WTC11 (cell line): ENCODE data around the gene ATP6V1A. TPM values are rescaled to one million over a fixed set of nuclear protein-coding genes. Genes with fewer than 3 reads are reported as not detected.

Experiments
- ATAC-seq: fragments of 200-7000 bp; cut with Tn5 transposase; 2 replicates; pipeline ENCODE4 v1.10.0; 2021; ENCODE audit warnings: mild to moderate bottlenecking, moderate library complexity
- CTCF ChIA-PET: fragments of 300-600 bp; sonication (Branson Sonifier 250); formaldehyde crosslinking; loops from one replicate; lab custom pipeline; 2021; ENCODE audit warnings: antibody characterized with exemption; lab: Charles Lee
- POLR2A ChIA-PET: fragments of 350-600 bp; sonication (Branson Sonifier 250); formaldehyde crosslinking; loops from one replicate; lab custom pipeline; 2021; ENCODE audit warnings: antibody characterized with exemption; lab: Charles Lee
- DNase-seq: peaks from one replicate; pipeline ENCODE4 v3.0.0; 2021; ENCODE audit warnings: low spot score
- H3K27ac Mint-ChIP-seq: 2 replicates; pipeline ENCODE4 v1.8.0; 2021; ENCODE audit warnings: mixed read lengths
- H3K27me3 Mint-ChIP-seq: 2 replicates; pipeline ENCODE4 v1.8.0; 2021; ENCODE audit warnings: low read depth, mild to moderate bottlenecking, moderate library complexity, mixed read lengths
- H3K36me3 Mint-ChIP-seq: 2 replicates; pipeline ENCODE4 v1.8.0; 2021; ENCODE audit warnings: mixed read lengths
- H3K4me1 Mint-ChIP-seq: 2 replicates; pipeline ENCODE4 v1.8.0; 2022; ENCODE audit warnings: mixed read lengths
- H3K4me3 Mint-ChIP-seq: 2 replicates; pipeline ENCODE4 v1.8.0; 2021; ENCODE audit warnings: mild to moderate bottlenecking, moderate library complexity, mixed read lengths
- H3K9me3 Mint-ChIP-seq: 2 replicates; pipeline ENCODE4 v1.8.0; 2021; ENCODE audit warnings: mixed read lengths
- CREM ChIP-seq: sonication (generic); formaldehyde crosslinking; IDR thresholded peaks from 2 replicates; pipeline ENCODE4 v1.8.1; 2022; ENCODE audit warnings: mild to moderate bottlenecking, missing genetic modification reagents, moderate library complexity
- FOXK1 ChIP-seq: sonication (generic); formaldehyde crosslinking; IDR thresholded peaks from 2 replicates; pipeline ENCODE4 v1.8.0; 2022; ENCODE audit warnings: mild to moderate bottlenecking, moderate library complexity, missing genetic modification reagents
- FOXP1 ChIP-seq: sonication (generic); formaldehyde crosslinking; IDR thresholded peaks from 2 replicates; pipeline ENCODE4 v1.8.0; 2022; ENCODE audit warnings: missing genetic modification reagents, mild to moderate bottlenecking, moderate library complexity, borderline replicate concordance
- GABPB1 ChIP-seq: sonication (generic); formaldehyde crosslinking; IDR thresholded peaks from 2 replicates; pipeline ENCODE4 v1.8.1; 2023; ENCODE audit warnings: mild to moderate bottlenecking, missing genetic modification reagents
- HMGA2 ChIP-seq: fragments of 250-450 bp; sonication (Bioruptor Pico); IDR thresholded peaks from 2 replicates; pipeline ENCODE4 v1.4.0; 2021; ENCODE audit warnings: mild to moderate bottlenecking, moderate library complexity
- IRF1 ChIP-seq: sonication (generic); formaldehyde crosslinking; IDR thresholded peaks from 2 replicates; pipeline ENCODE4 v1.8.0; 2023; ENCODE audit warnings: missing genetic modification reagents
- MXD4 ChIP-seq: fragments of 250-450 bp; sonication (Bioruptor Pico); IDR thresholded peaks from 2 replicates; pipeline ENCODE4 v1.8.0; 2021; ENCODE audit warnings: mild to moderate bottlenecking, moderate library complexity, borderline replicate concordance
- NFATC4 ChIP-seq: fragments of 250-450 bp; sonication (Bioruptor Pico); IDR thresholded peaks from 2 replicates; pipeline ENCODE4 v1.9.0; 2021; ENCODE audit warnings: mild to moderate bottlenecking
- SMAD4 ChIP-seq: sonication (generic); formaldehyde crosslinking; IDR thresholded peaks from 2 replicates; pipeline ENCODE4 v1.8.0; 2022; ENCODE audit warnings: mild to moderate bottlenecking, missing genetic modification reagents
- SP1 ChIP-seq: sonication (generic); formaldehyde crosslinking; conservative IDR thresholded peaks from 2 replicates; pipeline ENCODE4 v1.8.1; 2022; ENCODE audit warnings: missing genetic modification reagents
- STAT6 ChIP-seq: sonication (generic); formaldehyde crosslinking; conservative IDR thresholded peaks from 2 replicates; pipeline ENCODE4 v1.8.1; 2023; ENCODE audit warnings: mild to moderate bottlenecking, low read depth, missing genetic modification reagents, moderate library complexity
- TCF7 ChIP-seq: sonication (generic); formaldehyde crosslinking; IDR thresholded peaks from 2 replicates; pipeline ENCODE4 v1.8.0; 2022; ENCODE audit warnings: mild to moderate bottlenecking, low read depth, missing genetic modification reagents, moderate library complexity
- ZNF281 ChIP-seq: sonication (generic); formaldehyde crosslinking; IDR thresholded peaks from 2 replicates; pipeline ENCODE4 v1.8.0; 2023; ENCODE audit warnings: mild to moderate bottlenecking, missing genetic modification reagents
- ZNF423 ChIP-seq: fragments of 250-450 bp; sonication (Bioruptor Pico); IDR thresholded peaks from 2 replicates; pipeline ENCODE4 v2.1.2; 2022; ENCODE audit warnings: mild to moderate bottlenecking, moderate library complexity
- ZNF671 ChIP-seq: fragments of 250-450 bp; sonication (Bioruptor Pico); IDR thresholded peaks from 2 replicates; pipeline ENCODE4 v1.8.0; 2021; ENCODE audit warnings: mild to moderate bottlenecking
- total RNA-seq: library from RNA; stranded (reverse); gene quantifications from 3 replicates; pipeline ENCODE4 v1.2.3, GENCODE V29; 2021
- TF ChIP-seq, protein P1 (sequence below): sonication (generic); formaldehyde crosslinking; IDR thresholded peaks from 2 replicates; pipeline ENCODE4 v1.8.1; 2023; ENCODE audit warnings: mild to moderate bottlenecking, missing genetic modification reagents, moderate library complexity
- TF ChIP-seq, protein P2 (sequence below): sonication (generic); formaldehyde crosslinking; IDR thresholded peaks from 2 replicates; pipeline ENCODE4 v1.8.1; 2023; ENCODE audit warnings: mild to moderate bottlenecking, missing genetic modification reagents
- TF ChIP-seq, protein P3 (sequence below): sonication (generic); formaldehyde crosslinking; IDR thresholded peaks from 2 replicates; pipeline ENCODE4 v1.8.1; 2022; ENCODE audit warnings: missing genetic modification reagents, borderline replicate concordance
- TF ChIP-seq, protein P4 (sequence below): sonication (generic); formaldehyde crosslinking; IDR thresholded peaks from 2 replicates; pipeline ENCODE4 v1.8.0; 2022; ENCODE audit warnings: mild to moderate bottlenecking, missing genetic modification reagents
- TF ChIP-seq, protein P5 (sequence below): fragments of 200-600 bp; IDR thresholded peaks from 2 replicates; pipeline ENCODE4 v1.8.0; 2022; ENCODE audit warnings: antibody characterized with exemption

Gene ATP6V1A
- total RNA-seq, 1 experiment from 2014 or later, result 90.7 TPM

DNA sequence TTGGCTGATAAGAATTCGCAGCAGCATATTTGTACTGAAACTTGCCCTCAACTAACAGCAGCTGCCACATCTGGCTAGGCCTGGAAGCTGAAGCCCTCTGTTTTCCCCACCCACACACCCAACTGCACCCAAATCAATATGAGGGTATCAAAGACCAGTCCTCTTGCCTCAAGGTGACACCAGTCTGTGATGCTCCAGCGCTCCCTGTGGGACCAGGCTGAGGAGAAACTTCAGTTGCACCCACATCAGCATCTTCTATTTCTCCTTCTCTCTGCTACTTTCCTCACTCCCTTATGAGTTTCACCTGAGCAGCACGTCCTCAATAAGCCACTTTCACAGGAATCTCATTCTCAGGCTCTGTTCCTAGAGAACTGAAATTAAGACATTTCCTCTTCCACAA lies 73.0 kb downstream of the ATP6V1A start:
- TF ChIP-seq SP1 (no peak), IRF1 (CRISPR knock-in tag) (no peak), NFATC4 (CRISPR knock-in tag) (no peak), ZNF281 (CRISPR knock-in tag) (no peak), CREM (CRISPR knock-in tag) (no peak), FOXK1 (CRISPR knock-in tag) (no peak), MXD4 (CRISPR knock-in tag) (no peak), HMGA2 (CRISPR knock-in tag) (no peak), ZNF671 (CRISPR knock-in tag) (no peak), GABPB1 (no peak), TCF7 (CRISPR knock-in tag) (no peak), STAT6 (CRISPR knock-in tag) (no peak), SMAD4 (CRISPR knock-in tag) (no peak), FOXP1 (CRISPR knock-in tag) (no peak), ZNF423 (CRISPR knock-in tag) (no peak)
- TF ChIP-seq, protein P1, sequence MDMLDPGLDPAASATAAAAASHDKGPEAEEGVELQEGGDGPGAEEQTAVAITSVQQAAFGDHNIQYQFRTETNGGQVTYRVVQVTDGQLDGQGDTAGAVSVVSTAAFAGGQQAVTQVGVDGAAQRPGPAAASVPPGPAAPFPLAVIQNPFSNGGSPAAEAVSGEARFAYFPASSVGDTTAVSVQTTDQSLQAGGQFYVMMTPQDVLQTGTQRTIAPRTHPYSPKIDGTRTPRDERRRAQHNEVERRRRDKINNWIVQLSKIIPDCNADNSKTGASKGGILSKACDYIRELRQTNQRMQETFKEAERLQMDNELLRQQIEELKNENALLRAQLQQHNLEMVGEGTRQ (CRISPR knock-in tag), result no peak
- TF ChIP-seq, protein P2, sequence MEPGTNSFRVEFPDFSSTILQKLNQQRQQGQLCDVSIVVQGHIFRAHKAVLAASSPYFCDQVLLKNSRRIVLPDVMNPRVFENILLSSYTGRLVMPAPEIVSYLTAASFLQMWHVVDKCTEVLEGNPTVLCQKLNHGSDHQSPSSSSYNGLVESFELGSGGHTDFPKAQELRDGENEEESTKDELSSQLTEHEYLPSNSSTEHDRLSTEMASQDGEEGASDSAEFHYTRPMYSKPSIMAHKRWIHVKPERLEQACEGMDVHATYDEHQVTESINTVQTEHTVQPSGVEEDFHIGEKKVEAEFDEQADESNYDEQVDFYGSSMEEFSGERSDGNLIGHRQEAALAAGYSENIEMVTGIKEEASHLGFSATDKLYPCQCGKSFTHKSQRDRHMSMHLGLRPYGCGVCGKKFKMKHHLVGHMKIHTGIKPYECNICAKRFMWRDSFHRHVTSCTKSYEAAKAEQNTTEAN (CRISPR knock-in tag), result no peak
- TF ChIP-seq, protein P3, sequence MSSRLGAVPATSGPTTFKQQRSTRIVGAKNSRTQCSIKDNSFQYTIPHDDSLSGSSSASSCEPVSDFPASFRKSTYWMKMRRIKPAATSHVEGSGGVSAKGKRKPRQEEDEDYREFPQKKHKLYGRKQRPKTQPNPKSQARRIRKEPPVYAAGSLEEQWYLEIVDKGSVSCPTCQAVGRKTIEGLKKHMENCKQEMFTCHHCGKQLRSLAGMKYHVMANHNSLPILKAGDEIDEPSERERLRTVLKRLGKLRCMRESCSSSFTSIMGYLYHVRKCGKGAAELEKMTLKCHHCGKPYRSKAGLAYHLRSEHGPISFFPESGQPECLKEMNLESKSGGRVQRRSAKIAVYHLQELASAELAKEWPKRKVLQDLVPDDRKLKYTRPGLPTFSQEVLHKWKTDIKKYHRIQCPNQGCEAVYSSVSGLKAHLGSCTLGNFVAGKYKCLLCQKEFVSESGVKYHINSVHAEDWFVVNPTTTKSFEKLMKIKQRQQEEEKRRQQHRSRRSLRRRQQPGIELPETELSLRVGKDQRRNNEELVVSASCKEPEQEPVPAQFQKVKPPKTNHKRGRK (CRISPR knock-in tag), result no peak
- TF ChIP-seq, protein P4, sequence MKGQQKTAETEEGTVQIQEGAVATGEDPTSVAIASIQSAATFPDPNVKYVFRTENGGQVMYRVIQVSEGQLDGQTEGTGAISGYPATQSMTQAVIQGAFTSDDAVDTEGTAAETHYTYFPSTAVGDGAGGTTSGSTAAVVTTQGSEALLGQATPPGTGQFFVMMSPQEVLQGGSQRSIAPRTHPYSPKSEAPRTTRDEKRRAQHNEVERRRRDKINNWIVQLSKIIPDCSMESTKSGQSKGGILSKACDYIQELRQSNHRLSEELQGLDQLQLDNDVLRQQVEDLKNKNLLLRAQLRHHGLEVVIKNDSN (CRISPR knock-in tag), result no peak
- TF ChIP-seq, protein P5, sequence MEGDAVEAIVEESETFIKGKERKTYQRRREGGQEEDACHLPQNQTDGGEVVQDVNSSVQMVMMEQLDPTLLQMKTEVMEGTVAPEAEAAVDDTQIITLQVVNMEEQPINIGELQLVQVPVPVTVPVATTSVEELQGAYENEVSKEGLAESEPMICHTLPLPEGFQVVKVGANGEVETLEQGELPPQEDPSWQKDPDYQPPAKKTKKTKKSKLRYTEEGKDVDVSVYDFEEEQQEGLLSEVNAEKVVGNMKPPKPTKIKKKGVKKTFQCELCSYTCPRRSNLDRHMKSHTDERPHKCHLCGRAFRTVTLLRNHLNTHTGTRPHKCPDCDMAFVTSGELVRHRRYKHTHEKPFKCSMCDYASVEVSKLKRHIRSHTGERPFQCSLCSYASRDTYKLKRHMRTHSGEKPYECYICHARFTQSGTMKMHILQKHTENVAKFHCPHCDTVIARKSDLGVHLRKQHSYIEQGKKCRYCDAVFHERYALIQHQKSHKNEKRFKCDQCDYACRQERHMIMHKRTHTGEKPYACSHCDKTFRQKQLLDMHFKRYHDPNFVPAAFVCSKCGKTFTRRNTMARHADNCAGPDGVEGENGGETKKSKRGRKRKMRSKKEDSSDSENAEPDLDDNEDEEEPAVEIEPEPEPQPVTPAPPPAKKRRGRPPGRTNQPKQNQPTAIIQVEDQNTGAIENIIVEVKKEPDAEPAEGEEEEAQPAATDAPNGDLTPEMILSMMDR, result no peak
- POLR2A ChIA-PET, result no interaction called here
- H3K27ac Mint-ChIP-seq, result no peak overlapping the region

More for the DNA sequence above, 73.0 kb downstream of the ATP6V1A start:
- Mint-ChIP-seq H3K27me3 (no peaks in the 10 kb centered on the region), H3K36me3 (no peaks in the 10 kb centered on the region), H3K4me1 (no peaks in the 10 kb centered on the region), H3K9me3 (no peaks in the 10 kb centered on the region), H3K4me3 (no peak overlapping the region)
- no peak for DNase-seq
- no peak for ATAC-seq
- CTCF ChIA-PET, result no interaction called here
